ENCODE measurements around the gene CLDN6. TPM values are rescaled to one million over a fixed set of nuclear protein-coding genes. Genes with fewer than 3 reads are reported as not detected.
A peak's percentile ranks its signal among the peaks of the same experiment; 100 is the strongest.

The CLDN6 gene
- total RNA-seq, 1 experiment from 2014 or later, result not detected

- no peak for DNase-seq (ENCODE audit: low read depth)
Measured at GRCh38 chr16:3013491-3013951, 4.5 kb downstream of the CLDN6 start.

- peak; percentile 53 for DNase-seq (ENCODE audit: low read depth)
Measured at GRCh38 chr16:3012828-3013420, 5.1 kb downstream of the CLDN6 start, which contains the start of gene CLDN9. TSS of gene CLDN9 (plus strand) at chr16:3012923. CDS start at chr16:3013363, 440 bp downstream.

GRCh38 chr16:3012246-3012645, 5.7 kb downstream of the CLDN6 start:
- DNase-seq (ENCODE audit: low read depth), result no peak

- no peak for DNase-seq (ENCODE audit: low read depth)
Measured at GRCh38 chr16:3010510-3010909, 7.5 kb downstream of the CLDN6 start.

- no peak for DNase-seq (ENCODE audit: low read depth)
Measured at GRCh38 chr16:3009568-3010390, 8.2 kb downstream of the CLDN6 start.

GRCh38 chr16:3008690-3009037, 9.3 kb downstream of the CLDN6 start:
- no peak for DNase-seq (ENCODE audit: low read depth)

- no peak for DNase-seq (ENCODE audit: low read depth)
Measured at GRCh38 chr16:3007957-3008689, 9.9 kb downstream of the CLDN6 start.

GRCh38 chr16:3007059-3007956, 10.7 kb downstream of the CLDN6 start:
- DNase-seq (ENCODE audit: low read depth), result no peak

- DNase-seq (ENCODE audit: low read depth), result no peak
Measured at GRCh38 chr16:3004781-3005284, 13.2 kb downstream of the CLDN6 start.

- DNase-seq (ENCODE audit: low read depth), result no peak
Measured at GRCh38 chr16:3004319-3004718, 13.7 kb downstream of the CLDN6 start.

- peak; percentile 97 for DNase-seq (ENCODE audit: low read depth)
Measured at GRCh38 chr16:3003582-3004270, 14.3 kb downstream of the CLDN6 start.

GRCh38 chr16:3001316-3001715, 16.7 kb downstream of the CLDN6 start:
- DNase-seq (ENCODE audit: low read depth), result no peak

- no peak for DNase-seq (ENCODE audit: low read depth)
Measured at GRCh38 chr16:3000540-3000939, 17.4 kb downstream of the CLDN6 start.

- no peak for DNase-seq (ENCODE audit: low read depth)
Measured at GRCh38 chr16:2999929-3000328, 18.1 kb downstream of the CLDN6 start.

- no peak for DNase-seq (ENCODE audit: low read depth)
Measured at GRCh38 chr16:2996298-2996697, 21.7 kb downstream of the CLDN6 start.

GRCh38 chr16:2992383-2993081, 25.5 kb downstream of the CLDN6 start:
- DNase-seq (ENCODE audit: low read depth), result no peak

- no peak for DNase-seq (ENCODE audit: low read depth)
Measured at GRCh38 chr16:2991566-2992261, 26.3 kb downstream of the CLDN6 start.

GRCh38 chr16:2990891-2991290, 27.1 kb downstream of the CLDN6 start:
- no peak for DNase-seq (ENCODE audit: low read depth)

- no peak for DNase-seq (ENCODE audit: low read depth)
Measured at GRCh38 chr16:2988590-2989099, 29.3 kb downstream of the CLDN6 start.

Data from RPMI7951 (cell line).